ENCODE data around the gene CEP350.

The CEP350 gene

GRCh38 chr1:180136331-180136967, 181.8 kb downstream of the CEP350 start:
- H3K4me3 ChIP-seq (ENCODE audit: low read depth, low read length), result no peak overlapping the region
- CTCF ChIA-PET, result no interaction called here

GRCh38 chr1:180136968-180137356, 182.4 kb downstream of the CEP350 start:
- ChIA-PET CTCF (no interaction called here), POLR2A (no interaction called here)
- TF ChIP-seq CTCF (IDR thresholded peaks at IDR 0.05; ENCODE audit: insufficient read depth, low read length, missing control alignments), result no peak

More at GRCh38 chr1:180136331-180136967, 181.8 kb downstream of the CEP350 start:
- POLR2A ChIA-PET, result no interaction called here
- DNase-seq (ENCODE audit: low read depth, low spot score), result no peak
- no peak for TF ChIP-seq CTCF (IDR thresholded peaks at IDR 0.05; ENCODE audit: insufficient read depth, low read length, missing control alignments)

GRCh38 chr1:180137776-180138175, 183.2 kb downstream of the CEP350 start:
- no peak for DNase-seq (ENCODE audit: low read depth, low spot score)
- TF ChIP-seq CTCF (IDR thresholded peaks at IDR 0.05; ENCODE audit: insufficient read depth, low read length, missing control alignments), result no peak
- ChIA-PET POLR2A (no interaction called here), CTCF (no interaction called here)
- H3K4me3 ChIP-seq (ENCODE audit: low read depth, low read length), result no peak overlapping the region

More at GRCh38 chr1:180136968-180137356, 182.4 kb downstream of the CEP350 start:
- H3K4me3 ChIP-seq (ENCODE audit: low read depth, low read length), result no peak overlapping the region
- DNase-seq (ENCODE audit: low read depth, low spot score), result no peak

- no peak overlapping the region for H3K4me3 ChIP-seq (ENCODE audit: low read depth, low read length)
- no peak for TF ChIP-seq CTCF (IDR thresholded peaks at IDR 0.05; ENCODE audit: insufficient read depth, low read length, missing control alignments)
- POLR2A ChIA-PET, result no interaction called here
- DNase-seq (ENCODE audit: low read depth, low spot score), result no peak
- CTCF ChIA-PET, result no interaction called here
These were observed 186.8 kb downstream of the CEP350 start for GRCh38 chr1:180141381-180141934.

GRCh38 chr1:180143359-180143758, 188.7 kb downstream of the CEP350 start:
- CTCF ChIA-PET, result no interaction called here
- POLR2A ChIA-PET, result no interaction called here
- DNase-seq (ENCODE audit: low read depth, low spot score), result no peak

More at GRCh38 chr1:180143359-180143758, 188.7 kb downstream of the CEP350 start:
- H3K4me3 ChIP-seq (ENCODE audit: low read depth, low read length), result no peak overlapping the region
- TF ChIP-seq CTCF (IDR thresholded peaks at IDR 0.05; ENCODE audit: insufficient read depth, low read length, missing control alignments), result no peak
